Forelimb muscle (tissue), 1 donor: ENCODE results near the gene MUC22. TPM values are rescaled to one million over a fixed set of nuclear protein-coding genes. Genes with fewer than 3 reads are reported as not detected.
"Not testable (repeated sequence)": the region's sequence is repeated elsewhere in the genome, so short reads cannot be mapped to it uniquely, and the experiment has no call there.

Experiments used
- DNase-seq: peaks from one replicate; pipeline ENCODE4 v3.0.0-alpha.2; 2013; ENCODE audit warnings: low read depth
- polyA plus RNA-seq: library from polyadenylated mRNA; unstranded; fragments of 120-200 nt; gene quantifications from one replicate; pipeline ENCODE4 v1.2.1, GENCODE V29; 2013; ENCODE audit not compliant: insufficient read length

MUC22 gene
- polyA plus RNA-seq, 1 donor, result not detected

- DNase-seq, result no peak
Observed at GRCh38 chr6:30997301-30997700, 13.0 kb upstream of the MUC22 start.

GRCh38 chr6:30998785-30999184, 11.5 kb upstream of the MUC22 start:
- no peak for DNase-seq

GRCh38 chr6:31000067-31000860, 10.0 kb upstream of the MUC22 start:
- not testable (repeated sequence) for DNase-seq

GRCh38 chr6:31001281-31001888, 8.9 kb upstream of the MUC22 start:
- no peak for DNase-seq

- no peak for DNase-seq
Observed at GRCh38 chr6:31002471-31002870, 7.8 kb upstream of the MUC22 start.

GRCh38 chr6:31004794-31005193, 5.5 kb upstream of the MUC22 start:
- no peak for DNase-seq

GRCh38 chr6:31005249-31006020, 4.8 kb upstream of the MUC22 start:
- DNase-seq, result no peak

GRCh38 chr6:31007694-31008093, 2.6 kb upstream of the MUC22 start:
- DNase-seq, result no peak

- no peak for DNase-seq
Observed at GRCh38 chr6:31008165-31008564, 2.1 kb upstream of the MUC22 start.

- DNase-seq, result no peak
Observed at GRCh38 chr6:31009731-31010130, 543 bp upstream of the MUC22 start.

GRCh38 chr6:31011153-31011552, 879 bp downstream of the MUC22 start:
- no peak for DNase-seq

- no peak for DNase-seq
Observed at GRCh38 chr6:31016659-31017299, 6.5 kb downstream of the MUC22 start.

- DNase-seq, result not testable (repeated sequence)
Observed at GRCh38 chr6:31017436-31017835, 7.2 kb downstream of the MUC22 start.

GRCh38 chr6:31020057-31020456, 9.8 kb downstream of the MUC22 start:
- DNase-seq, result no peak

GRCh38 chr6:31020631-31021255, 10.5 kb downstream of the MUC22 start:
- not testable (repeated sequence) for DNase-seq

GRCh38 chr6:31021705-31022531, 11.6 kb downstream of the MUC22 start:
- not testable (repeated sequence) for DNase-seq

GRCh38 chr6:31025595-31025994, 15.3 kb downstream of the MUC22 start:
- DNase-seq, result no peak

- DNase-seq, result no peak
Observed at GRCh38 chr6:31031095-31031494, 20.8 kb downstream of the MUC22 start.

GRCh38 chr6:31033075-31033474, 22.8 kb downstream of the MUC22 start:
- no peak for DNase-seq

GRCh38 chr6:31035862-31036497, 25.7 kb downstream of the MUC22 start:
- no peak for DNase-seq
